Measurements from ENCODE around the gene TDRD10.

DNA sequence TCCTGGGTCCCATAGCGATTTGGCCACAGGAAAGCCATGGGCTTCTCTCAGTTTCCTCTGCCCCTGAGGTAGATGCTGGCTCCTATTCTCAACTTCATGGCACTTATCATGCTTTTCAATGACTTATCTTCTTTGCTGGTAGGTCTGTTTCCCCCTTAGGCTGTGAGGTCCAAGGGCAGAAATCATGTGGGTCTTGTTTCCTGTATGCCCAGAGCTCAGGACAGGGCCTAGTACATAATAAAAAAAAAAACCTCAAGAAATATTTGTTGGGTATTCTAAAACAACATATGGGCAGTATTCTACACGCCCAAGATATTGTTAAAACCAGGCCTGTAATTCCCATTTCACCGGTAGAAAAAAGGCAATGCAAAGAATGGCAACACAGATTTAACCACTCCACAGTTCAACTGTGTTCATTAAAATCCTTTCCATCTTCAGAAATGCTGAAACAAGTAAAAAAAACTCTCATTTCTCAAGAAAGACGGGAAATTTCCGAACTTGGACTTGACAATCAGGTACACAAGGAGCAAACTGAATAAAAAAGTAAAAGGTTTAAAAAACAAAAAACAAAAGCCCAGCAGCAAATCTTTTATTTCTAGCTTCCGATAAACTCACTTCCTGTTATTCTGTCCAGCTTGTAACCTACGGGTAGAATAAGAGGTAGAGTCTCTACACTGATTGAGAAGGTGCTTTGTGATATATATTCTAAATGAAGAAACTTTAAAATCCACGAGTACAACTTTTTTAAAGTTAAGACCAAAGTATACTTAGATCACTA lies 6.3 kb upstream of the TDRD10 start:
- TF ChIP-seq, protein P1, sequence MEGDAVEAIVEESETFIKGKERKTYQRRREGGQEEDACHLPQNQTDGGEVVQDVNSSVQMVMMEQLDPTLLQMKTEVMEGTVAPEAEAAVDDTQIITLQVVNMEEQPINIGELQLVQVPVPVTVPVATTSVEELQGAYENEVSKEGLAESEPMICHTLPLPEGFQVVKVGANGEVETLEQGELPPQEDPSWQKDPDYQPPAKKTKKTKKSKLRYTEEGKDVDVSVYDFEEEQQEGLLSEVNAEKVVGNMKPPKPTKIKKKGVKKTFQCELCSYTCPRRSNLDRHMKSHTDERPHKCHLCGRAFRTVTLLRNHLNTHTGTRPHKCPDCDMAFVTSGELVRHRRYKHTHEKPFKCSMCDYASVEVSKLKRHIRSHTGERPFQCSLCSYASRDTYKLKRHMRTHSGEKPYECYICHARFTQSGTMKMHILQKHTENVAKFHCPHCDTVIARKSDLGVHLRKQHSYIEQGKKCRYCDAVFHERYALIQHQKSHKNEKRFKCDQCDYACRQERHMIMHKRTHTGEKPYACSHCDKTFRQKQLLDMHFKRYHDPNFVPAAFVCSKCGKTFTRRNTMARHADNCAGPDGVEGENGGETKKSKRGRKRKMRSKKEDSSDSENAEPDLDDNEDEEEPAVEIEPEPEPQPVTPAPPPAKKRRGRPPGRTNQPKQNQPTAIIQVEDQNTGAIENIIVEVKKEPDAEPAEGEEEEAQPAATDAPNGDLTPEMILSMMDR (conservative IDR thresholded peaks at IDR 0.05; ENCODE audit: low read depth, low read length) = no peak
- TF ChIP-seq EZH2phosphoT487 (IDR thresholded peaks at IDR 0.05; ENCODE audit: borderline replicate concordance, low read length) = no peak
